ENCODE data around the gene MTMR10. TPM values are rescaled to one million over a fixed set of nuclear protein-coding genes. Genes with fewer than 3 reads are reported as not detected.

MTMR10 gene
- total and polyA plus RNA-seq, 2 donors (not counting 1 experiment from before 2014, with no cell fraction given) = 17.3 to 44.6 TPM

GRCh38 chr15:30903497-30904187 lies 87.8 kb downstream of the MTMR10 start, which contains the start of gene FAN1:
TSS of gene FAN1 (plus strand) at chr15:30903915. CDS start at chr15:30904664, 749 bp downstream.
- no peaks in the 10 kb centered on the region for H4K20me1 ChIP-seq (ENCODE audit: control insufficient read depth, extremely low read depth, insufficient read depth, low read length)
- peak within 1 kb of the TSS; percentile 92 to 96 (median 92) for H3K4me3 ChIP-seq (replicated peaks in 1 of 4; ENCODE audit: control extremely low read depth in 1 of 4, insufficient read depth in 1 of 4, low read depth in 3 of 4, low read length in 4 of 4)
- H3K4me1 ChIP-seq (ENCODE audit: control insufficient read depth, extremely low read depth, insufficient read depth, low read length) = no peaks in the 10 kb centered on the region
- DNase-seq (ENCODE audit: low read depth in 2 of 2) = peak; percentile 85 to 89
- no peaks in the 10 kb centered on the region for H3K27me3 ChIP-seq (ENCODE audit: control insufficient read depth, insufficient read depth, low read length)
- H3K79me2 ChIP-seq (ENCODE audit: control insufficient read depth, insufficient read depth, low read length) = no peaks in the 10 kb centered on the region
- peak within 1 kb of the TSS; percentile 100 for H2AFZ ChIP-seq (ENCODE audit: low read length)
- no peak for TF ChIP-seq EZH2 (IDR thresholded peaks at IDR 0.05; ENCODE audit: low read length, missing control alignments)
- TF ChIP-seq, protein P1, sequence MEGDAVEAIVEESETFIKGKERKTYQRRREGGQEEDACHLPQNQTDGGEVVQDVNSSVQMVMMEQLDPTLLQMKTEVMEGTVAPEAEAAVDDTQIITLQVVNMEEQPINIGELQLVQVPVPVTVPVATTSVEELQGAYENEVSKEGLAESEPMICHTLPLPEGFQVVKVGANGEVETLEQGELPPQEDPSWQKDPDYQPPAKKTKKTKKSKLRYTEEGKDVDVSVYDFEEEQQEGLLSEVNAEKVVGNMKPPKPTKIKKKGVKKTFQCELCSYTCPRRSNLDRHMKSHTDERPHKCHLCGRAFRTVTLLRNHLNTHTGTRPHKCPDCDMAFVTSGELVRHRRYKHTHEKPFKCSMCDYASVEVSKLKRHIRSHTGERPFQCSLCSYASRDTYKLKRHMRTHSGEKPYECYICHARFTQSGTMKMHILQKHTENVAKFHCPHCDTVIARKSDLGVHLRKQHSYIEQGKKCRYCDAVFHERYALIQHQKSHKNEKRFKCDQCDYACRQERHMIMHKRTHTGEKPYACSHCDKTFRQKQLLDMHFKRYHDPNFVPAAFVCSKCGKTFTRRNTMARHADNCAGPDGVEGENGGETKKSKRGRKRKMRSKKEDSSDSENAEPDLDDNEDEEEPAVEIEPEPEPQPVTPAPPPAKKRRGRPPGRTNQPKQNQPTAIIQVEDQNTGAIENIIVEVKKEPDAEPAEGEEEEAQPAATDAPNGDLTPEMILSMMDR (conservative IDR thresholded peaks at IDR 0.05 in 1 of 2, IDR thresholded peaks at IDR 0.05 in 1 of 2; ENCODE audit: low read depth in 1 of 2, low read length in 2 of 2) = no peak
- no peaks in the 10 kb centered on the region for H3K9me3 ChIP-seq (ENCODE audit: control insufficient read depth, insufficient read depth, low read depth, low read length)
- peak within 1 kb of the TSS; percentile 97 for H3K4me2 ChIP-seq (ENCODE audit: extremely low read depth, insufficient read depth, low read length)
- no peaks in the 10 kb centered on the region for H3K36me3 ChIP-seq (ENCODE audit: control insufficient read depth, insufficient read depth, low read length)
- H3K9ac ChIP-seq (ENCODE audit: insufficient read depth, low read length) = peak within 1 kb of the TSS; percentile 72
- peak within 1 kb of the TSS; percentile 48 for H3K27ac ChIP-seq (ENCODE audit: insufficient read depth, low read length)

DNA sequence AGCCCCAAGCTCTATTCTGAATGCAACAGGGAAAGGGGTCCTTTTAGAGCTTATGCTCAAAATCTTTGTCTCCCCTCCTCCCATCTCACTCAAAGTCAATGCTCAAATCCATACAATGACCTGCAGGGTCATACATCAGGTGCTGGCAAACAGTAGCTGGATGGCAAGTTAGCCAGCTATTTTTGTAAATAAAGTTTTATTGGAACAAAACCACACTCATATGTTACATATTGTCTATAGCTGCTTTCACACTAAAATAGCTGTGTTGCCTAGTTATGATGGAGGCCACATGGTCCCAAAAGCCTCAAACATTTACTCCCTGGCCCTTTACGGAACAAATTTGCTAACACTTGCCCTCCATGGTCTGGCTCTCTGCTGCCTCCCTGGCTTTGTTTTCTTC lies 89.5 kb downstream of the MTMR10 start:
- H2AFZ ChIP-seq (ENCODE audit: low read length) = no peak overlapping the region
- no peak for TF ChIP-seq EZH2 (IDR thresholded peaks at IDR 0.05; ENCODE audit: low read length, missing control alignments)
- H3K4me1 ChIP-seq (ENCODE audit: control insufficient read depth, extremely low read depth, insufficient read depth, low read length) = no peaks in the 10 kb centered on the region
- no peak overlapping the region for H3K4me2 ChIP-seq (ENCODE audit: extremely low read depth, insufficient read depth, low read length)
- H3K27me3 ChIP-seq (ENCODE audit: control insufficient read depth, insufficient read depth, low read length) = no peaks in the 10 kb centered on the region
- H3K36me3 ChIP-seq (ENCODE audit: control insufficient read depth, insufficient read depth, low read length) = no peaks in the 10 kb centered on the region
- no peak overlapping the region for H3K27ac ChIP-seq (ENCODE audit: insufficient read depth, low read length)
- H3K9ac ChIP-seq (ENCODE audit: insufficient read depth, low read length) = no peak overlapping the region
- no peak overlapping the region for H3K4me3 ChIP-seq (replicated peaks in 1 of 4; ENCODE audit: control extremely low read depth in 1 of 4, insufficient read depth in 1 of 4, low read depth in 3 of 4, low read length in 4 of 4)
- no peak for DNase-seq (ENCODE audit: low read depth in 2 of 2)
- no peaks in the 10 kb centered on the region for H3K79me2 ChIP-seq (ENCODE audit: control insufficient read depth, insufficient read depth, low read length)
- H4K20me1 ChIP-seq (ENCODE audit: control insufficient read depth, extremely low read depth, insufficient read depth, low read length) = no peaks in the 10 kb centered on the region
- no peaks in the 10 kb centered on the region for H3K9me3 ChIP-seq (ENCODE audit: control insufficient read depth, insufficient read depth, low read depth, low read length)

- Histone ChIP-seq H3K9me3 (ENCODE audit: control insufficient read depth, insufficient read depth, low read depth, low read length) (no peaks in the 10 kb centered on the region), H3K79me2 (ENCODE audit: control insufficient read depth, insufficient read depth, low read length) (no peaks in the 10 kb centered on the region), H3K4me3 (replicated peaks in 1 of 4; ENCODE audit: control extremely low read depth in 1 of 4, insufficient read depth in 1 of 4, low read depth in 3 of 4, low read length in 4 of 4) (no peak overlapping the region), H3K27ac (ENCODE audit: insufficient read depth, low read length) (no peak overlapping the region), H3K9ac (ENCODE audit: insufficient read depth, low read length) (no peak overlapping the region), H3K4me1 (ENCODE audit: control insufficient read depth, extremely low read depth, insufficient read depth, low read length) (no peaks in the 10 kb centered on the region), H3K4me2 (ENCODE audit: extremely low read depth, insufficient read depth, low read length) (no peak overlapping the region), H3K27me3 (ENCODE audit: control insufficient read depth, insufficient read depth, low read length) (no peaks in the 10 kb centered on the region), H2AFZ (ENCODE audit: low read length) (no peak overlapping the region), H3K36me3 (ENCODE audit: control insufficient read depth, insufficient read depth, low read length) (no peaks in the 10 kb centered on the region), H4K20me1 (ENCODE audit: control insufficient read depth, extremely low read depth, insufficient read depth, low read length) (no peaks in the 10 kb centered on the region)
- DNase-seq (ENCODE audit: low read depth in 2 of 2) = no peak
- no peak for TF ChIP-seq EZH2 (IDR thresholded peaks at IDR 0.05; ENCODE audit: low read length, missing control alignments)
- TF ChIP-seq, protein P1 (conservative IDR thresholded peaks at IDR 0.05 in 1 of 2, IDR thresholded peaks at IDR 0.05 in 1 of 2; ENCODE audit: low read depth in 1 of 2, low read length in 2 of 2) = no peak
Observed at GRCh38 chr15:30896211-30896606, 95.2 kb downstream of the MTMR10 start.
